ENCODE data around the gene TSHZ2.
"Not testable (repeated sequence)": the region's sequence is repeated elsewhere in the genome, so short reads cannot be mapped to it uniquely, and the experiment has no call there.

The TSHZ2 gene

GRCh38 chr20:53296025-53296424, 323.9 kb downstream of the TSHZ2 start:
- no peak for DNase-seq

- DNase-seq: no peak
These were observed 324.4 kb downstream of the TSHZ2 start for GRCh38 chr20:53296451-53297153.

- no peak for DNase-seq
These were observed 325.0 kb downstream of the TSHZ2 start for GRCh38 chr20:53297154-53297529.

- DNase-seq: no peak
These were observed 326.1 kb downstream of the TSHZ2 start for GRCh38 chr20:53298260-53298659.

GRCh38 chr20:53298911-53299310, 326.8 kb downstream of the TSHZ2 start:
- no peak for DNase-seq

GRCh38 chr20:53299831-53300230, 327.7 kb downstream of the TSHZ2 start:
- no peak for DNase-seq

GRCh38 chr20:53301869-53302268, 329.7 kb downstream of the TSHZ2 start:
- DNase-seq: no peak

- DNase-seq: no peak
These were observed 330.7 kb downstream of the TSHZ2 start for GRCh38 chr20:53302695-53303412.

GRCh38 chr20:53303413-53303760, 331.2 kb downstream of the TSHZ2 start:
- DNase-seq: no peak

GRCh38 chr20:53304146-53304545, 332.0 kb downstream of the TSHZ2 start:
- no peak for DNase-seq

- DNase-seq: no peak
These were observed 334.1 kb downstream of the TSHZ2 start for GRCh38 chr20:53306192-53306805.

GRCh38 chr20:53307964-53308597, 335.9 kb downstream of the TSHZ2 start:
- DNase-seq: no peak

- no peak for DNase-seq
These were observed 337.4 kb downstream of the TSHZ2 start for GRCh38 chr20:53309515-53309914.

GRCh38 chr20:53312957-53313356, 340.8 kb downstream of the TSHZ2 start:
- DNase-seq: no peak

GRCh38 chr20:53316206-53316937, 344.2 kb downstream of the TSHZ2 start:
- no peak for DNase-seq

- DNase-seq: no peak
These were observed 347.0 kb downstream of the TSHZ2 start for GRCh38 chr20:53319200-53319599.

- no peak for DNase-seq
These were observed 347.6 kb downstream of the TSHZ2 start for GRCh38 chr20:53319716-53320115.

GRCh38 chr20:53320701-53321100, 348.5 kb downstream of the TSHZ2 start:
- DNase-seq: no peak

- no peak for DNase-seq
These were observed 349.4 kb downstream of the TSHZ2 start for GRCh38 chr20:53321596-53321995.

GRCh38 chr20:53322651-53323050, 350.5 kb downstream of the TSHZ2 start:
- DNase-seq: no peak

GRCh38 chr20:53323460-53323859, 351.3 kb downstream of the TSHZ2 start:
- not testable (repeated sequence) for DNase-seq

GRCh38 chr20:53324816-53325215, 352.7 kb downstream of the TSHZ2 start:
- DNase-seq: no peak

- no peak for DNase-seq
These were observed 356.8 kb downstream of the TSHZ2 start for GRCh38 chr20:53328961-53329360.

Data from HCEC 1CT (cell line).